CD4-positive, alpha-beta T cell treated with Interleukin-2 at 100 ng/mL for 4 hours (primary cell): Measurements from ENCODE around the gene SLC6A9.
A peak's percentile ranks its signal among the peaks of the same experiment; 100 is the strongest.

Source experiments
- DNase-seq: peaks from one replicate; pipeline ENCODE4 v3.0.0-alpha.2; 2020; ENCODE audit warnings: low spot score

Gene SLC6A9

GRCh38 chr1:44031252-44032169, at the start of gene SLC6A9:
SLC6A9 (minus strand) TSS chr1:44031462; CDS start chr1:44024277, 7,185 bp downstream.
- DNase-seq: peak; percentile 7

GRCh38 chr1:44079566-44079965, 48.3 kb upstream of the SLC6A9 start:
- no peak for DNase-seq

GRCh38 chr1:44078104-44078503, 46.8 kb upstream of the SLC6A9 start:
- no peak for DNase-seq

- no peak for DNase-seq
Measured at GRCh38 chr1:44077421-44077820, 46.2 kb upstream of the SLC6A9 start.

- DNase-seq: no peak
Measured at GRCh38 chr1:44076066-44076465, 44.8 kb upstream of the SLC6A9 start.

- no peak for DNase-seq
Measured at GRCh38 chr1:44074415-44074814, 43.2 kb upstream of the SLC6A9 start.

- no peak for DNase-seq
Measured at GRCh38 chr1:44073528-44073927, 42.3 kb upstream of the SLC6A9 start.

- no peak for DNase-seq
Measured at GRCh38 chr1:44072821-44073220, 41.6 kb upstream of the SLC6A9 start.

- DNase-seq: no peak
Measured at GRCh38 chr1:44072204-44072603, 40.9 kb upstream of the SLC6A9 start.

- no peak for DNase-seq
Measured at GRCh38 chr1:44071461-44071860, 40.2 kb upstream of the SLC6A9 start.

GRCh38 chr1:44068442-44068921, 37.2 kb upstream of the SLC6A9 start:
- DNase-seq: no peak

- DNase-seq: no peak
Measured at GRCh38 chr1:44067266-44068250, 36.3 kb upstream of the SLC6A9 start.

GRCh38 chr1:44062656-44063179, 31.5 kb upstream of the SLC6A9 start:
- DNase-seq: no peak

- DNase-seq: no peak
Measured at GRCh38 chr1:44061857-44062256, 30.6 kb upstream of the SLC6A9 start.

GRCh38 chr1:44060830-44061267, 29.6 kb upstream of the SLC6A9 start:
- no peak for DNase-seq

- DNase-seq: no peak
Measured at GRCh38 chr1:44059664-44060355, 28.5 kb upstream of the SLC6A9 start.

GRCh38 chr1:44059212-44059611, 27.9 kb upstream of the SLC6A9 start:
- DNase-seq: no peak

GRCh38 chr1:44057293-44057692, 26.0 kb upstream of the SLC6A9 start:
- DNase-seq: no peak

GRCh38 chr1:44053394-44053793, 22.1 kb upstream of the SLC6A9 start:
- DNase-seq: no peak

GRCh38 chr1:44050261-44050660, 19.0 kb upstream of the SLC6A9 start:
- DNase-seq: no peak

- DNase-seq: no peak
Measured at GRCh38 chr1:44049839-44050238, 18.6 kb upstream of the SLC6A9 start.
